GM23248 (cell line): Measurements from ENCODE around the gene RNF113B.

Experiments used
- EZH2 ChIP-seq: fragments of 200-600 bp; sonication (generic); IDR thresholded peaks from 2 replicates; pipeline ENCODE4 v1.6.1; 2018; ENCODE audit warnings: antibody characterized with exemption, mild to moderate bottlenecking; ENCODE audit not compliant: insufficient read depth, poor library complexity, severe bottlenecking
- EZH2phosphoT487 ChIP-seq: fragments of 200-600 bp; sonication (generic); IDR thresholded peaks from 2 replicates; pipeline ENCODE4 v1.6.1; 2018; ENCODE audit warnings: antibody characterized with exemption, moderate library complexity, mild to moderate bottlenecking, low read depth; ENCODE audit not compliant: insufficient read depth

- TF ChIP-seq EZH2 (no peak), EZH2phosphoT487 (no peak)
These were observed 4.3 kb downstream of the RNF113B start for GRCh38 chr13:98172590-98173422.
